NCI-H2227 (cell line): Measurements from ENCODE around the gene ASAH2.
"Not testable (repeated sequence)": the region's sequence is repeated elsewhere in the genome, so short reads cannot be mapped to it uniquely, and the experiment has no call there.

Experiments
- DNase-seq: peaks from one replicate; lab custom pipeline; 2025; ENCODE audit not compliant: unreplicated experiment; lab: John Stamatoyannopoulos, UW

The ASAH2 gene

GRCh38 chr10:50260791-50261281 is 9.5 kb upstream of the ASAH2 start:
- DNase-seq, result no peak

- DNase-seq, result no peak
Observed at GRCh38 chr10:50254479-50254878, 3.2 kb upstream of the ASAH2 start.

DNA sequence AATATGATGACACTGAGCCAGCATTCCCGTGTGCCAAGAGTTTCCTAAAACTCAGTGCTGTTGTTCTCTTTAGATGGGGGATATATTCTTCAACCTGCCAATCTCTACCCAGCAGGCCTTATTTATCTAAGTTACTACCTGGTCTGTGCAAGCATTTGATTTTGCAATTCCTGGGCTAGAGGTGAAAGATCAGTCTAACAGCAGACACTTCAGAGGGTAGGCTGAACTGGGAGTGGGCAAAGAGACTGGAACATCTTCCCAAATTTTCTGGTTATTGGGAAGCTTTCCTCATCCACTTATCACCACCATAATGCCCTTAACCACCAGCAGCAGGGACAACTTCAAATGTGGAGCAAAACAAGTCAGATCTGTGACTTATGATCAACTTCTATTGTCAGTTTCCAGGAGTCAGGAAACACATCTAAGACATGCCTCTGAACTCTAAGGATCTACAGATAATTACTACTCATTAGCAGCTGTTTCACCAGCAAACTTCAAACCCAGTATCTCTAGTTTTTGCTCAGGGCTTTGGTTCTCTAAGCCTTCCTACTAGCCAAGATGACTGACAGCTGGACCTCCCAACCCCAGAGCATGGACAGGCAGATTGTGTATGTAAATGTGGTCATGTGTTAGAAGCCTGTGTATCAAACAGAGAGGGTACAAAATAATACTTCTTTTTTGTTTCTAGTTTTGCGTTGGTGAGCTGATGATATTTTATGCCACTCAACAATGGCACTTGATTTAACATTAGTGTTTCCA is 1.0 kb downstream of the ASAH2 start:
- no peak for DNase-seq

GRCh38 chr10:50248598-50248997 is 2.7 kb downstream of the ASAH2 start:
- DNase-seq, result no peak

GRCh38 chr10:50248062-50248461 is 3.3 kb downstream of the ASAH2 start:
- DNase-seq, result no peak

DNA sequence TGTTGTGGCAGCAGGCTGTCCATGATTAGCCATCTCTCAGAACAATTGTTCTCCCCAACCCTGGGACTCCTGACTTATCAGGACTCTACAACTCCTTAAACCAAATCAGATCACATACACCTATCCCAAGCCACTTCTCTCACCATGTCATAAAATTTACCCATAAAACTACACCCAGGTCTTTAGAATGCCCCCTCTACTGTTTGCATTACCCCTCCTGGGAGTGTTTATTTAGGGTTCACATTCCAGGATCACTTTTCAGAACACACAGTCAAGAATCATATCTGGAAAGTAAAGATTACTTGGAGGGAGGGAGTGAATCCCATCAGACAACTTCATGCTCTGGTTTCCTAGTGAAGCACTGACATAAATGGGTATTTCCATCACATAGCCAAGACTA is 7.1 kb downstream of the ASAH2 start:
- DNase-seq, result no peak

GRCh38 chr10:50242777-50243176 is 8.5 kb downstream of the ASAH2 start:
- DNase-seq, result no peak

DNA sequence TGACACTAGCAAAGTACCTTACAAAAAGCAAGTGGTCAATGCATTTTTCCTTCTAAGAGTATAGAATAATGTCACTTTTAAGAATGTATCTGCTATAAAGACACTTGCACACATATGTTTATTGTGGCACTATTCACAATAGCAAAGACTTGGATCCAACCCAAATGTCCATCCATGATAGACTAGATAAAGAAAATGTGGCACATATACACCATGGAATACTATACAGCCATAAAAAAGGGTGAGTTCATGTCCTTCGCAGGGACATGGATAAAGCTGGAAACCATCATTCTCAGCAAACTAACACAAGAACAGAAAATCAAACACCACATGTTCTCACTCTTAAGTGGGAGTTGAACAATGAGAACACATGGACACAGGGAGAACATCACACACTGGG is 9.8 kb downstream of the ASAH2 start:
- DNase-seq, result not testable (repeated sequence)

GRCh38 chr10:50234486-50234885 is 16.8 kb downstream of the ASAH2 start:
- DNase-seq, result no peak

GRCh38 chr10:50232261-50232639 is 19.1 kb downstream of the ASAH2 start:
- DNase-seq, result no peak

DNA sequence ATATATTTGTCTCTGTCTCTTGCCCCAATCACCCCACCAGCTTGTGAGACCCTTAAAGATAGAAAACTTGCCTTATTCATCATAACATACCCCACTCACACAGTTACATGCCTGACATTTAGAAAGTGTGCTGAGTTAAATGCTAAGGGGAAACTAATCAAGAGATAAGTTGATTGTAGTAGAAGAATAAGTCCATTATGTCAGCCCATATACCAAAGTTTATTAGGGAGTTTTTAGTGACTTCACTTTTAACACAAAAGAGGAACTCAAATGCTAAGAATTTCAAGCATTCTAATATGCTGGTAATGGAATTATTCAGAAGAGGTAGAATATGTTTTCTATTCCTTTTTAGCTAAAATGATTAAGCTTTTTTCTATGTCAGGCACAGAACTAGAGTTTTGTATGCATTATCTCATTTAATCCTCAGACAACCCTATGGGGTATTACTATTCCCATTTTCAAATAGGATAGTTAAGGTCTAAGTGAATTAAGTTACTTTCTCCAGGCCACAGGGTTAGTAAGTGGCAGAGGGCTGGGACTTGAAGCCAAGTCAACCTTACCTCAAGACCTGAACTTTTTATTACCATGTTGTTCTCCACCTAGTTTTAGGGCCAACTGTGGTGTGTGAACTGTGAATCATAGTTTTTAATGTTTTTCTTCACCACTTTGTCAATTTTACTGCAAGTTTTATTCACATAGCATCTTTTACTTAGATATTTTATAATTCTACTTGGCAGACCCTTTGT is 19.6 kb downstream of the ASAH2 start:
- DNase-seq, result no peak

DNA sequence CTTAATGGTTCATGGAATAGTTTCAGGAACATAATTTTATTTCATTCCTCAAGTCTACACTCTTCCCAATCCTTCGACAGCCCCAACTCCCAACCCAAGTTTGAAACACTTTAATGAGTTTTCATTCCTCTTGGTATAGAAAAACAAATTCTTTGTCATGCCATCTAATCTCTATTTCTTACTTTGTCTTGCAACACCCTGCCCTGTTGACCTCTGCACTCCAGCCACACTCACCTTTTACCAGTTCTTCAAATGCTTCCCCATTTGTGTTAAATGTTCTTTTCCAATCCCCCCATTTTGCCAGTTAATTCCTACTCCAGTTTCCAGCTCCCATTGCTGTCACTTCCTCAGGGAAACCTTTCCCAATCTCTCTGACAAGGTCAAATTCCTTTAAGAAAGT is 21.9 kb downstream of the ASAH2 start:
- no peak for DNase-seq

- no peak for DNase-seq
Observed at GRCh38 chr10:50228672-50229071, 22.6 kb downstream of the ASAH2 start.

GRCh38 chr10:50226610-50227009 is 24.7 kb downstream of the ASAH2 start:
- no peak for DNase-seq

DNA sequence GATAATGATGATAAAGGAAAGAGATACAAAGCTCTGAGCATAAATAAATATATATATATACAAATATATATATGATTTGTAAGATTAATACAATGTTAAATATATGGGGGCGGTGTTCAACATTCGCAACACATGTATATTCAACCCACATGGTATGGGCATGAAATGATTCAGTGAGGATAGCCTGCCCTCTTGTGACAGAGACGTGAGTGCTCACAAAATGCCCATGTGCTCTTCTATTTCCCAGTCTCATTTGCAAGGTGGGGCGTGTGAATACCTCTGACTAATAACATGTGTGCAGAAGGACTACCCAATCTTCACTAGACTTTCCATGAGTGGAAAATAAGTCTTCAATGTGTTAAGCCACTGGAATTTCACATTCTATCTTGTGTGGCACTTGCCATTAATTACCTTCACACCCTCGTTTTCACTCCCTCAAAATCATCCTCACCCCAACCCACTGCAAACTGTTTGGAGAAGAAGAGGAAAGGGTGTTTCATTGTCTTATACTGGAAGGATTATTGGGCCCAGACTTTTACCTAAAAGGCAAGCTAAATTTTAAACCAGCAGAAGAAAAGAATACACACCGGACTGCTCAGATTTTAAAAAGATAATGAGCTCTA is 26.9 kb downstream of the ASAH2 start:
- peak; percentile 34 for DNase-seq

GRCh38 chr10:50222199-50222598 is 29.1 kb downstream of the ASAH2 start:
- no peak for DNase-seq

DNA sequence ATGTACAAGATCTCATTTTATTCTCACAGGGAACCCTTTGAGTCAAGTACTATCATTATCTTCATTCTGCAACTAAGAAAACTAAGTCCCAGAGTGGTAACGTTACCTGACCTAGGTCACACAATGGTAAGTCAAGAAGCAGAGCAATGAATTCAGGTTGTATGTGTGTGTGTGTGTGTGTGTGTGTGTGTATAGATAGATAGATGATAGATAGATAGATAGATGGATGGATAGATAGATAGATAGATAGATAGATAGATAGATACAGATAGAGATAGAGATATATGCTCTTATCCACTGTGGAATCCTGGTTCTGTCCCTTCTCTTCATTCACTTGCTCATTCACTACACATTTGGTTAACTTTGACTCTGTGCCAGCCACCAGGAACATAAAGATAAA is 29.8 kb downstream of the ASAH2 start:
- DNase-seq, result no peak

- DNase-seq, result no peak
Observed at GRCh38 chr10:50219646-50220045, 31.7 kb downstream of the ASAH2 start.

- no peak for DNase-seq
Observed at GRCh38 chr10:50219200-50219599, 32.1 kb downstream of the ASAH2 start.

GRCh38 chr10:50216894-50217293 is 34.4 kb downstream of the ASAH2 start:
- DNase-seq, result no peak

GRCh38 chr10:50216418-50216817 is 34.9 kb downstream of the ASAH2 start:
- DNase-seq, result no peak

DNA sequence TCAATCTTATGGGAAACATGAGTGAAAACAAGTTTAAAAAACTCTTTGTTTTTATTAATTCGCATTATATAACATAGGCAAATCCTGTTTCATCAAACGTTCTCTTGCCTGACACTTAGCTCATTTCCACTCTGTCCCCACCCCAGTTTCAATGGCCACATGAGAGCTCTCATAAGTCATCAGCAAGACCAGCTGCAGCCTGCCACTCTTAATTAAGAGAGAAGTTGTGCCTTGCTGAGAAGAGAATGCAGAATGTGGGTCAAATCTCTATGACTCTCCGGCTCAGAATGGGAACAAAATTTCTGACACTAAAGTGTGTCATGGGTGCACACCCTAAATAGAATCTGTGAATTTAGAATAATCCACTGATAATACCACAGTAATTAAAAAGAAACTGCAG is 39.6 kb downstream of the ASAH2 start:
- no peak for DNase-seq
